ENCODE measurements around the gene GFI1B. TPM values are rescaled to one million over a fixed set of nuclear protein-coding genes. Genes with fewer than 3 reads are reported as not detected.

GFI1B gene
- total and polyA plus RNA-seq, 2 of the 4 experiments (the other 2 are of a cell fraction): 0.02 TPM; not detected in 1

DNA sequence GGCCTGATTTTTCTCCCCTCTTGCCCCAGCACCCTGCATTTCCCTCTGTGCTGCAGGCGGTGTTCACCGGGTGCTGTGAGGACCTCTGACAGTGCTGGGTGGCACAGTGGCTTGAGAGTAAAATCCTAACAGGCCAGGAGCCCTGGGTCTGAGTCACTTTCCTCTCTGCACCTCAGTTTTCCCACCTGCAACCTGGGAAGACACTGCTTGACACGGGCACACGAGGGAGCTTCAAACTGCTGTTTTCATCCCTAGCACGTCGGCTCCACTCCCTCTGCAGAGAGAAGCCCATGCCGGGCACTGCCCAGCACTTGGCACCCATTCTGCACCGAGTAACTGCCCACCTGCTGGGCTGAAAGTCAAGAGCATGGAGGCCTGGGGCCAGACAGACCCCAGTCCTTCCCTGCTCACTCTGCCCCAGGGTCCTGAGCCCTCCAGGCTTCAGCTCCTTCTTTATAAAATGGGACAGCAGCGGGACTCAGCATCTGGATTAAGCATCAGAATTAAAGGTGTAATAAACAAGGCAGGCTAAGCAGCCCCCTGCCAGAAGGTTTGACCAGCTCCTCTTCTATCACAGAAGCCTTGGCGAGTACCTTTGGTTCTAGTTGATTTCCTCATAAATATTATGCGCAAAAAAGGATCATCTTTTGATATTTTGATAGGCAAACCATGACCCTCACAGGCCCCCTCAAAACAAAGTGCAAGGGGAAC is 5.2 kb downstream of the GFI1B start:
- no peak overlapping the region for H3K4me2 ChIP-seq (ENCODE audit: low read depth, low read length)
- TF ChIP-seq MAFK (IDR thresholded peaks at IDR 0.05; ENCODE audit: low read depth, low read length): no peak
- no peak for TF ChIP-seq SMC3 (IDR thresholded peaks at IDR 0.05; ENCODE audit: low read depth, low read length)
- TF ChIP-seq MXI1 (IDR thresholded peaks at IDR 0.05; ENCODE audit: borderline replicate concordance, low read depth, low read length): no peak
- TF ChIP-seq USF2 (IDR thresholded peaks at IDR 0.05; ENCODE audit: low read depth, low read length): no peak
- TF ChIP-seq ELK1 (IDR thresholded peaks at IDR 0.05; ENCODE audit: borderline replicate concordance, low read depth, low read length): no peak
- no peak for TF ChIP-seq CHD1 (IDR thresholded peaks at IDR 0.05; ENCODE audit: low read depth, low read length)
- no peak for TF ChIP-seq POLR2A (IDR thresholded peaks at IDR 0.05; ENCODE audit: low read depth, low read length)
- no peak for TF ChIP-seq CEBPB (IDR thresholded peaks at IDR 0.05; ENCODE audit: low read depth, low read length)
- no peak for TF ChIP-seq RAD21 (IDR thresholded peaks at IDR 0.05; ENCODE audit: low read length)
- TF ChIP-seq BHLHE40 (IDR thresholded peaks at IDR 0.05; ENCODE audit: low read depth, low read length): no peak
- no peak for TF ChIP-seq RFX5 (IDR thresholded peaks at IDR 0.05; ENCODE audit: low read depth, low read length)
- no peak for TF ChIP-seq NFE2L2 (IDR thresholded peaks at IDR 0.05; ENCODE audit: low read depth, low read length)
- TF ChIP-seq RCOR1 (IDR thresholded peaks at IDR 0.05; ENCODE audit: insufficient replicate concordance, low read length): no peak
- no peak for TF ChIP-seq CTCF (conservative IDR thresholded peaks at IDR 0.05; ENCODE audit: low read depth, low read length)
- no peak for TF ChIP-seq FOS (IDR thresholded peaks at IDR 0.05; ENCODE audit: low read depth, low read length)
- no peak for TF ChIP-seq MAZ (IDR thresholded peaks at IDR 0.05; ENCODE audit: borderline replicate concordance, low read depth, low read length)
- H2BK15ac ChIP-seq (ENCODE audit: low read depth, low read length): no peak overlapping the region
- POLR2A ChIA-PET (ENCODE audit: unreplicated experiment): no interaction called here
- BruUV-seq (replicated peaks): no TSS peak
- no peak overlapping the region for H4K91ac ChIP-seq (ENCODE audit: insufficient read depth, low read depth, low read length)
- 55% methylated on average over 4 of the region's 11 CpGs; no CpG with 5 or more reads in 1 of the 2 experiments for WGBS, 2 experiments (ENCODE audit: extremely low coverage in 2 of 2, insufficient read length in 1 of 2)
- H2AK9ac ChIP-seq (replicated peaks; ENCODE audit: low read depth, low read length, poor library complexity): no peak overlapping the region
- no peaks in the 10 kb centered on the region for H3K9me1 ChIP-seq (ENCODE audit: insufficient read depth, low read length)
- in situ Hi-C loops (cut with MboI; ENCODE audit: low sequenced_read_pairs) (no loop called here), intact Hi-C loops (cut with micrococcal nuclease) (no loop called here), dilution Hi-C loops (cut with HindIII; ENCODE audit: low sequenced_read_pairs, unreplicated experiment) (no loop called here)
- H2BK120ac ChIP-seq (ENCODE audit: low read depth, low read length): no peak overlapping the region
- no peak for DNase-seq
- H3K36me3 ChIP-seq (ENCODE audit: control insufficient read depth, insufficient read depth, low read length): no peaks in the 10 kb centered on the region
- ATAC-seq (ENCODE audit: low read depth): no peak
- H3K4ac ChIP-seq (ENCODE audit: low read depth, low read length): no peak overlapping the region
- H3K18ac ChIP-seq (ENCODE audit: low read depth, low read length): no peak overlapping the region
- no peak overlapping the region for H3K23ac ChIP-seq (ENCODE audit: low read depth, low read length)
- H3K79me1 ChIP-seq (ENCODE audit: low read depth in 1 of 2, low read length in 2 of 2): no peaks in the 10 kb centered on the region
- H3K27ac ChIP-seq (ENCODE audit: insufficient read depth, low read length): no peak overlapping the region
- no peaks in the 10 kb centered on the region for H3K4me1 ChIP-seq (ENCODE audit: control insufficient read depth, insufficient read depth, low read length)
- H2AK5ac ChIP-seq (ENCODE audit: low read depth, low read length): no peak overlapping the region
- no peak overlapping the region for H4K8ac ChIP-seq (ENCODE audit: low read depth in 2 of 2, low read length in 2 of 2)
- H3K4me3 ChIP-seq (ENCODE audit: insufficient read depth, low read depth, low read length): no peak overlapping the region
- no peak overlapping the region for H3K14ac ChIP-seq (replicated peaks; ENCODE audit: low read depth, low read length)
- H4K20me1 ChIP-seq (ENCODE audit: insufficient read depth, low read length): no peaks in the 10 kb centered on the region
- no peak overlapping the region for H2BK5ac ChIP-seq (ENCODE audit: low read depth, low read length, poor library complexity, severe bottlenecking)
- no peak overlapping the region for H2BK20ac ChIP-seq (ENCODE audit: low read depth, low read length)
- H4K5ac ChIP-seq (ENCODE audit: low read depth, low read length): no peak overlapping the region
- H3K56ac ChIP-seq (ENCODE audit: extremely low read depth, insufficient read depth, low read length): no peak overlapping the region
- no peak overlapping the region for H3K9ac ChIP-seq (ENCODE audit: low read depth, low read length)
- H3K27me3 ChIP-seq (ENCODE audit: control insufficient read depth, insufficient read depth, low read length): peaks cover 76% of the 10 kb centered on the region
- H3K9me3 ChIP-seq (ENCODE audit: control insufficient read depth, insufficient read depth, low read length): no peaks in the 10 kb centered on the region
- CTCF ChIA-PET: no interaction called here
- H2AFZ ChIP-seq (replicated peaks; ENCODE audit: low read length, poor library complexity): no peak overlapping the region

All from IMR-90 (cell line).